Liver (tissue), 1 donor: ENCODE results near the gene IL1RAP.

Experiments used
- MAX ChIP-seq: IDR thresholded peaks from 2 replicates; pipeline ENCODE4 v1.6.1; 2016; ENCODE audit warnings: antibody characterized with exemption
- YY1 ChIP-seq: IDR thresholded peaks from 2 replicates; pipeline ENCODE4 v1.6.1; 2016; ENCODE audit warnings: antibody characterized with exemption, mild to moderate bottlenecking

- TF ChIP-seq YY1 (no peak), MAX (no peak)
Observed at GRCh38 chr3:190615607-190616006, 101.7 kb downstream of the IL1RAP start.
